Measurements from ENCODE around the gene ZBBX.

Gene ZBBX

GRCh38 chr3:167288737-167289136, 91.4 kb downstream of the ZBBX start:
- DNase-seq (ENCODE audit: low spot score), result no peak
- no peak for TF ChIP-seq CTCF (conservative IDR thresholded peaks at IDR 0.05; ENCODE audit: low read depth)
- ChIA-PET POLR2A (ENCODE audit: low non-redundant PET) (no interaction called here), CTCF (no interaction called here)
- no peak overlapping the region for H3K27ac ChIP-seq

- ChIA-PET CTCF (interaction anchor here (0.6 kb wide), 1 partner anchor 809 kb away, joined by 3 read pairs; no protein-coding TSS in a partner anchor), POLR2A (ENCODE audit: low non-redundant PET) (no interaction called here)
- TF ChIP-seq CTCF (conservative IDR thresholded peaks at IDR 0.05; ENCODE audit: low read depth), result no peak
- H3K27ac ChIP-seq, result no peak overlapping the region
- DNase-seq (ENCODE audit: low spot score), result no peak
Observed at GRCh38 chr3:167287308-167287707, 92.8 kb downstream of the ZBBX start.

GRCh38 chr3:167274141-167274874, 105.8 kb downstream of the ZBBX start:
- ChIA-PET CTCF (no interaction called here), POLR2A (ENCODE audit: low non-redundant PET) (no interaction called here)
- no peak for TF ChIP-seq CTCF (conservative IDR thresholded peaks at IDR 0.05; ENCODE audit: low read depth)
- H3K27ac ChIP-seq, result no peak overlapping the region
- DNase-seq (ENCODE audit: low spot score), result no peak

GRCh38 chr3:167253037-167253436, 127.1 kb downstream of the ZBBX start:
- ChIA-PET CTCF (no interaction called here), POLR2A (ENCODE audit: low non-redundant PET) (no interaction called here)
- H3K27ac ChIP-seq, result no peak overlapping the region
- TF ChIP-seq CTCF (conservative IDR thresholded peaks at IDR 0.05; ENCODE audit: low read depth), result no peak
- no peak for DNase-seq (ENCODE audit: low spot score)

GRCh38 chr3:167251678-167252077, 128.4 kb downstream of the ZBBX start:
- no peak for TF ChIP-seq CTCF (conservative IDR thresholded peaks at IDR 0.05; ENCODE audit: low read depth)
- CTCF ChIA-PET, result interaction anchor here (0.7 kb wide), 1 partner anchor 421 kb away, joined by 4 read pairs; no protein-coding TSS in a partner anchor
- POLR2A ChIA-PET (ENCODE audit: low non-redundant PET), result no interaction called here
- no peak for DNase-seq (ENCODE audit: low spot score)
- H3K27ac ChIP-seq, result no peak overlapping the region

GRCh38 chr3:167246252-167246651, 133.8 kb downstream of the ZBBX start:
- ChIA-PET POLR2A (ENCODE audit: low non-redundant PET) (no interaction called here), CTCF (no interaction called here)
- no peak for TF ChIP-seq CTCF (conservative IDR thresholded peaks at IDR 0.05; ENCODE audit: low read depth)
- no peak overlapping the region for H3K27ac ChIP-seq
- DNase-seq (ENCODE audit: low spot score), result no peak

Data from RWPE1 (cell line).